Measurements from ENCODE around the gene LRRC28.

The LRRC28 gene

GRCh38 chr15:99250001-99250400, 1.3 kb upstream of the LRRC28 start:
- no peak for DNase-seq

GRCh38 chr15:99250494-99250856, 806 bp upstream of the LRRC28 start:
- DNase-seq: no peak

DNA sequence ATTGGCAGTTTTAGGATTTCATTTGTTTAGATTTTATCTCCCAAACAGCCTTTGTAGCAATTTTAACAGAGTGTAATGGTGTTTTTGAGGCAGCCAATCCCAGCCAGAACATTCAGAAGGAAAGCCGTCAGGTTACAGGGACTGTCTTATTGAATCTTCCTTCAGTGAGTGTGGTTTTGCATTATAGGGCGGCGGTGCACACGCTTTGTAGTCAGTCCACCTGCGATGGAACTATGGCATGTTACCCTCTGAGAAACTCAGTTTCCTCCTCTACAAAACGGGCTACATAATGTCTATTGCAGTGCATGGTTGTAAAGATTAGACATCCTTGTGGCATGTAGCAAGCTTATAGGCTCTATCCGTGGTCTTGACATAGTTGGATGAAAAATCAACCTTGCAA, 1.0 kb downstream of the LRRC28 start:
- DNase-seq: no peak

- DNase-seq: no peak
Observed at GRCh38 chr15:99253381-99254090, 2.3 kb downstream of the LRRC28 start.

- no peak for DNase-seq
Observed at GRCh38 chr15:99257107-99257750, 5.9 kb downstream of the LRRC28 start.

GRCh38 chr15:99264125-99264524, 12.8 kb downstream of the LRRC28 start:
- no peak for DNase-seq

DNA sequence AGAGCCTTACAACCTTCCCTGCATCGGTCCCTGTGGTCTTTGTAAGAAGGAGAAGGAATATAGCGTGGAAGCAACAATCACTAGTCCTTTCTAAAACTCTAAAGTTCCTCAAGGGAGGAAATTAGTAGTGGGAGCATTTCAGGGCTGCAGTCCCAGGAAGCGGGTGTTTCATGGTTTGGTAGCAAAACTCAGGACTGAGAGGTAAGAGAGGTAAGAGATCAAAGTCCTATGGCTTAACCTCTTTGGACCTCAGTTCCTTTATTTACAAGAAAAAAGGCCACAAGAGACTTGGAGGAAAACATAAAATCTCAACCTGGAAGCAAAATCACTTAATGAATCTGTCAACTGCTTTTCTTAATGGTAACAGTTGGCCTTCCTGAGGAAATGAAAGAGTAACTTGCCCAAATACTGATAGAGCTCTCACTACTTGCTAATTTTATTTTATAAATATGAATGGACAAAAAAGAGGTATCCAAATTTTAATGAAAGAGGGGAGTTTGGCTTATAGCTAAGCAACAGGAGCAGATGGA, 14.3 kb downstream of the LRRC28 start:
- DNase-seq: no peak

DNA sequence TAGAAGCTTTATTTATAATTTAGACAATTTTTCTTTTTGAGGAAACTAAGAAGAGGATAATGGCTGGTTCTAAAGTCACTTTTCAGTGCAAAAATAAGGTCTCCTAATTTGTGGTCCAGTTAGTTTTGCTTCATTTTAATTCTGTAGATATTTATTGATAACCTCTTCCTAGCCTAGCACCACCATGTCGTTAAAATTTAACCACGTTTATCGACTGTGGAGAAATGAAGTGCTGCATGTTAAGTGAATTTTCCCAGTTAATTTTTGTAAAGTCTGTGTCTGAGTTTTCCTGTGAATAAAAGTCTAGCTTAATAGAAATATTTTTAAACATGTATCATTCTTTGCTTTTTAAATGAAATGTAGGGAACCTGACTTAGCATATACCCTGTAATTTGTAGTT, 16.7 kb downstream of the LRRC28 start:
- DNase-seq: no peak

- no peak for DNase-seq
Observed at GRCh38 chr15:99268431-99268830, 17.1 kb downstream of the LRRC28 start.

DNA sequence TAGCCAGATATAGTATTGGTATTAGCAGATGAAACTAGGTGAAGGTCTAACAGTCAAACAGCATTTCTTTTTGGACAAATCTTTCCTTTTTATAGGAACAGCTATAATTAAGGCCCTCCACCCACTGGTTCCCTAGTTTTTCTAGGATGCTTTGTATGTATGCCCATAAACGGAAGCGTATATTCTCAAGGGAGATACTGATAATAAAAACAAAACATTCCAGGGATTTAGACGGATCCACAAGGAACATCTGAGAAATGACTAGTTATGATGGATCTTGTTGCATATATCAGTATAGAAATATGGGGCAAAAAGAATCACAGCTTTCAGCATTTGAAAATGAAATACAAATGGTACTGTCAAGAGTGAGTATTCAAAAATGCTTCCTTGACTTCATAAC, 22.5 kb downstream of the LRRC28 start:
- DNase-seq: no peak

DNA sequence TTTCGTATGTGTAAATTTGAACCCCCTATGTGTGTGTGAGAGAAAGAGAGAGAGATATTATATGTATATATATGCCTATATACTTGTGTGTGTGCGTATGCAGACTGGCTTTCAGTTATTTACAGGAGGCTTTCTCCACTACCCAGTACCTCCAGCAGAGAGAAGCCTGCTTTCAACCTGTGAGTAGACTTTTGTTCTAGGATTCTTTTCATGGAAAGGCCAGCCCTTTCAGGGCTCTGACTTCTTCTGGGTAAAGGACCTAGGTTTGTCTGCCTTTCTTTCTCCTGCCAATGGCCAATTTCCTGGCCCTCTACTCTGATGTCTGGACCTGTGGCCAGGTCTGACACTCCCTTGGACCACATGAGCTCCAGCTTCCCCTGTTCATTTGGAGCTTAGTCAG, 23.8 kb downstream of the LRRC28 start:
- DNase-seq: no peak

GRCh38 chr15:99275525-99276128, 24.3 kb downstream of the LRRC28 start:
- no peak for DNase-seq

DNA sequence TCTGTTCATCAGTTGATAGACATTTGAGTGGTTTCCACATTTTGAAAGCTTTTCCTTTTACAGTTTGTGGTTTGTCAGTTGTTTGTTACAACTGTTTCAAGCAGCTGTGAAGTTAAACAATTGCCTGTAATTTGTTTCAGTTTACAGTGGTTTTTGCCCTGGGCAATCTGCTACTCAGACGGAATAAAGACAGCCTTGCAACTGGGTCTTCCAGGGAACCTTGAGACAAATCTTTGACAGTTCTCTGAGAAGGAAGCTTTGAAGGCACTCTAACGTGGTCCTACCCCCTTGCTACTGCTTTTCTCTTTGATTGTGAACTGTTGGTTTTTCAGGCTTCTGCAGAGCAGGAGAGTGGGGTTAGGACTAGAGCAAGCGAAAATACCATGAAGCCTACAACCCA, 28.0 kb downstream of the LRRC28 start:
- no peak for DNase-seq

GRCh38 chr15:99279827-99280226, 28.5 kb downstream of the LRRC28 start:
- no peak for DNase-seq

DNA sequence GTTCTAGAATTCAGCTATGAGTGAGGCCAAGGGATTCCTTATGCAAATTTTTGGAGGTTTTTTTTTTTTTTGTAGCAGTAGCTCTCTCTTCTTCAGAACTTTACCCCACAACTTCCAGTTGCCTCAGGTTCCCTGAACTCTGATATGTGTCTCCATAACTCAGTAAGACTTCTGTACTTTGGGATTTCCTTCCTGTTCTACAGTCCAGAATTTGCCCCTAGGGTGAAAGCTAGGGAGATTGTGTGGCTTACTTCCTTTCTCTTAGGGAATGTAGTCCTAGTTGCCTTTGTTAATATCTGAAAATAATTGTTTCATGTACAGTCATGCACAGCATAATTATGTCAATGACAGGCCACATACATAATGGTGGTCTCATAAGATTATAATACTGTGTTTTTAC, 30.8 kb downstream of the LRRC28 start:
- DNase-seq: no peak

DNA sequence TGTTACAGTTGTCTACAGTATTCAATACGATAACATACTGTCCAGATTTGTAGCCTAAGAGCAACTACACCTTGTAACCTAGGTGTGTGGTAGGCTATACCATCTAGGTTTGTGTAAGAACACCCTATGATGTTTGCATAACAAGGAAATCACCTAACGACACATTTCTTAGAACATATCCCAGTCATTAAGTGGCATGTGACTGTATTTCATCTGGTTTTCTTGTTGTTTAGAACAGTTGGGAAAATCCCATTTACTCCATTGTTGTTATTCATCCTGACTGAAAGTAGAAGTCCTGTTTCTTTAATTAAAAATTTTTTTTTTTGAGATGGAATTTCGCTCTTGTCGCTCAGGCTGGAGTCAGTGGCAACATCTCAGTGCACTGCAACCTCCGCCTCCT, 31.3 kb downstream of the LRRC28 start:
- no peak for DNase-seq

DNA sequence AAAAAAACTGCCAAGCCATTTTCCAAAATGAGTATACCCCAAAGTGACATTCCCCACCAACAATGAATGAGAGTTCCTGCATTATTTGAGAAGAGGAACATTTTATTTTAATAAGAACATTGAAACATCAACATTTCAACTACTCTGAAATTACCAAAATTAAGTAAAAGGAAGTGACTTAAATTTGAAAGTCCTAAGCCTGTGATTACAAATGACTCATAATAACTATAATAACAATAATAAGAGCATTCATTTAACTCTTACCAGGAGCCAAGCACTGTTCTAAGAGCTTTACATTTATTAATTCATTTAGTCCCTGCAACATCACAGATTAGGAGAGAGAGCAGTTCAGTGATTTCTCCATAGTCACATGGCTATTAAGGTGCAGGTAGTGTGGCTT, 32.4 kb downstream of the LRRC28 start:
- DNase-seq: no peak

- DNase-seq: no peak
Observed at GRCh38 chr15:99291643-99292042, 40.4 kb downstream of the LRRC28 start.

DNA sequence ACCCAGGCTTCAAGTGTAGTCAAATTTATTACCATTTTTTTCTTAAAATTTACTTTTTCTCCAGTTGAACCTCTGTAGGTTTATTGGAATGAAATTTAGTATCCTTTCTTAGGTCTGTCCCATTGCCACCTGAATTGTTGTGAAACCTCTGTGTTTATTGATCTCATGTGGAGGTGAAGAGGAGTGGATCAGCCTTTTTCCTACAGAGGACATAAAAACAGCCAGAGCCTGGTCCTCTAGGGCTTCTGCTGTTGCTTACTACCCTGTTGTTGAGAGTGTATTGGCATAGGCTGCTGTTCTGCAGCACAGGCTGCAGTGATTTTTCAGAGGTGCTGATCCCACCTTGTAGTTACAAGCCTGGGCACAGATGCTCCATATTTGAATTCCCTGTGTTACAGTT, 44.6 kb downstream of the LRRC28 start:
- DNase-seq: no peak

- DNase-seq: no peak
Observed at GRCh38 chr15:99296386-99296785, 45.1 kb downstream of the LRRC28 start.

GRCh38 chr15:99303907-99304306, 52.6 kb downstream of the LRRC28 start:
- DNase-seq: no peak

DNA sequence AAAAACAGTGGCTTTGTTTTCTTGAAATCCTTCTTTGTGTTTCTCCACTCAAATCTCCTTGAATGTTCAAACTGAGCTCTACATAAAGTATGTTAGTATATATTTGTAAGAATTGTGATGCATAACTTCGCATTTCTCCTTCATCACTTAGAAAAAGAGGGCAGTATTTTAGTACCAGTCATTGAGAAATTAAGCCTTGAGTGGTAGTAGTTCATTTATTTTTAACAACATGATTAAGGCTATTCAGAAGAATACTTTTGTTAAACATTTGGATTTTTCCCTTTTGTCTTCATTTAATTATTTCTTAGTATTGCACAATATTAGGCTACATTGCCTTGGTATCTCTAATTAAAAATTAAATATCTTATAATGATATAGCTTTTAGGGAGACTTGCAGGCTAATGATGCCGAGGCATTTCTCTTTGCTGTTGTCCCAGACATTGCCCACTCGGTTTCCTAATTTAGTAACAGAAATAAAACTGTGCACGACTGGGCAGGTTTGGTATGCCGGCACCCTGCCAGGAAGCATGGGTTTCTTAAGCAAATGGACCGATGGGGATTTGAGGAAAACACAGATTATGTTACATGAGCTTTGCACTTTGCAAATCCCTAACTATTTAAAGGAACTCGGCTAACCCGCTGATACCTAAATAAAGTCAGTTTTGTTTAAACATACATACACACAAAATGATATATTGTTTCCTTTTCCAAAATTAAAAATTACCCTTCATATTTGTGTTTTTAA, 54.7 kb downstream of the LRRC28 start:
- DNase-seq: no peak

- DNase-seq: no peak
Observed at GRCh38 chr15:99306694-99307338, 55.5 kb downstream of the LRRC28 start.
